PC-3 (cell line): ENCODE data around the gene SLC15A3. TPM values are rescaled to one million over a fixed set of nuclear protein-coding genes. Genes with fewer than 3 reads are reported as not detected.
A peak's percentile ranks its signal among the peaks of the same experiment; 100 is the strongest.

Experiments used
- ATAC-seq: fragments of 200-7000 bp; cut with Tn5 transposase; 2 replicates; pipeline ENCODE4 v1.9.1; 2020; ENCODE audit warnings: mild to moderate bottlenecking, moderate library complexity
- BruUV-seq: library from RNA; stranded (reverse); fragments of 400-500 nt; replicated peaks from 2 replicates; lab custom pipeline; 2021; lab: Mats Ljungman, UMichigan
- CTCF ChIA-PET: fragments of 300-600 bp; sonication (Branson Sonifier 250); formaldehyde crosslinking; loops from one replicate; lab custom pipeline; 2022; ENCODE audit warnings: antibody characterized with exemption; lab: Charles Lee
- POLR2A ChIA-PET: fragments of 300-600 bp; sonication (Branson Sonifier 250); formaldehyde crosslinking; loops from one replicate; lab custom pipeline; 2022; ENCODE audit warnings: antibody characterized with exemption; ENCODE audit not compliant: unreplicated experiment; lab: Charles Lee
- DNase-seq: peaks from one replicate; pipeline ENCODE4 v3.0.0-alpha.2; 2015
- H2AFZ ChIP-seq: fragments of 300-600 bp; sonication (generic); 2 replicates; pipeline ENCODE4 v1.6.0; 2016; ENCODE audit warnings: antibody characterized with exemption, low read length
- H3F3A ChIP-seq: fragments of 300-600 bp; sonication (generic); one replicate; pipeline ENCODE4 v1.6.0; 2017; ENCODE audit warnings: antibody characterized with exemption, low read length, control low read depth, mild to moderate bottlenecking; ENCODE audit not compliant: unreplicated experiment
- H3K27ac ChIP-seq: fragments of 300-600 bp; sonication (generic); 2 replicates; pipeline ENCODE4 v1.5.1; 2016; ENCODE audit warnings: mild to moderate bottlenecking, low read length
- H3K27me3 ChIP-seq: fragments of 300-600 bp; sonication (generic); 2 replicates; pipeline ENCODE4 v1.6.1; 2016; ENCODE audit warnings: low read length, mixed read lengths
- H3K36me3 ChIP-seq: fragments of 300-600 bp; sonication (generic); 2 replicates; pipeline ENCODE4 v1.6.1; 2016; ENCODE audit warnings: low read depth, mixed run types, low read length, mixed read lengths
- H3K4me1 ChIP-seq: fragments of 300-600 bp; sonication (generic); 2 replicates; pipeline ENCODE4 v1.5.1; 2016; ENCODE audit warnings: low read length; ENCODE audit not compliant: insufficient read depth
- H3K4me2 ChIP-seq: fragments of 300-600 bp; sonication (generic); 2 replicates; pipeline ENCODE4 v1.6.0; 2016; ENCODE audit warnings: low read length
- H3K4me3 ChIP-seq: fragments of 300-600 bp; sonication (generic); 2 replicates; pipeline ENCODE4 v1.5.1; 2016; ENCODE audit warnings: mild to moderate bottlenecking, low read length, mixed read lengths
- H3K79me2 ChIP-seq: fragments of 300-600 bp; sonication (generic); 2 replicates; pipeline ENCODE4 v1.6.1; 2017; ENCODE audit warnings: low read length, mixed read lengths
- H3K9ac ChIP-seq: fragments of 300-600 bp; sonication (generic); 2 replicates; pipeline ENCODE4 v1.6.0; 2016; ENCODE audit warnings: mild to moderate bottlenecking, low read length
- H3K9me2 ChIP-seq: fragments of 300-600 bp; sonication (generic); replicated peaks from 2 replicates; pipeline ENCODE4 v1.6.1; 2016; ENCODE audit warnings: mixed run types, low read length, mixed read lengths
- H3K9me3 ChIP-seq: fragments of 300-600 bp; sonication (generic); 2 replicates; pipeline ENCODE4 v1.6.1; 2016; ENCODE audit warnings: low read length, mixed read lengths
- H4K20me1 ChIP-seq: fragments of 300-600 bp; sonication (generic); 2 replicates; pipeline ENCODE4 v1.6.1; 2016; ENCODE audit warnings: low read length, mixed read lengths
- CTCF ChIP-seq: fragments of 300-600 bp; sonication (generic); conservative IDR thresholded peaks from 2 replicates; pipeline ENCODE4 v1.5.1; 2017; ENCODE audit warnings: antibody characterized with exemption, low read depth, mild to moderate bottlenecking, low read length
- EZH2 ChIP-seq: fragments of 300-600 bp; sonication (generic); IDR thresholded peaks from one replicate; pipeline ENCODE4 v1.6.1; 2017; ENCODE audit warnings: antibody characterized with exemption, mild to moderate bottlenecking, low read length; ENCODE audit not compliant: unreplicated experiment
- EZH2phosphoT487 ChIP-seq: fragments of 300-600 bp; sonication (generic); IDR thresholded peaks from 2 replicates; pipeline ENCODE4 v1.6.1; 2018; ENCODE audit warnings: mild to moderate bottlenecking, antibody characterized with exemption, low read length, borderline replicate concordance
- intact Hi-C: fragments of 100-400 bp; cut with micrococcal nuclease; formaldehyde crosslinking; loops from 2 replicates; pipeline ENCODE4 v1.9.0; 2023
- total RNA-seq: library from RNA; depleted of rRNA; stranded (reverse); fragments of >200 nt; gene quantifications from 2 replicates; pipeline ENCODE4 v1.2.3, GENCODE V29; 2014

Gene SLC15A3
- total RNA-seq, 1 experiment from 2014 or later, result not detected

- no peaks in the 10 kb centered on the region for H3K27me3 ChIP-seq
- no peak for ATAC-seq
- H2AFZ ChIP-seq, result no peak overlapping the region
- H3F3A ChIP-seq, result peaks cover 7% of the 10 kb centered on the region
- ChIA-PET POLR2A (no interaction called here), CTCF (interaction anchor here (0.9 kb wide), 1 partner anchor 20 kb away, joined by 4 read pairs; no protein-coding TSS in a partner anchor)
- peaks cover 55% of the 10 kb centered on the region for H3K79me2 ChIP-seq
- no peak overlapping the region for H3K27ac ChIP-seq
- H3K4me2 ChIP-seq, result no peak overlapping the region
- peaks cover 7% of the 10 kb centered on the region for H4K20me1 ChIP-seq
- intact Hi-C loops, result loop anchor here (5.0 kb wide), 1 partner anchor 268 kb away; no protein-coding TSS in a partner anchor
- H3K9me2 ChIP-seq, result no peaks in the 10 kb centered on the region
- H3K4me1 ChIP-seq, result peaks cover 38% of the 10 kb centered on the region
- H3K36me3 ChIP-seq, result peaks cover 27% of the 10 kb centered on the region; the same call in 1 of the 2 replicates
- no TSS peak for BruUV-seq
- DNase-seq, result no peak
- no peak overlapping the region for H3K4me3 ChIP-seq
- H3K9ac ChIP-seq, result no peak overlapping the region
- no peaks in the 10 kb centered on the region for H3K9me3 ChIP-seq
- no peak for TF ChIP-seq EZH2phosphoT487
- TF ChIP-seq CTCF, result no peak
- TF ChIP-seq EZH2, result no peak
These were observed 32.7 kb downstream of the SLC15A3 start for GRCh38 chr11:60919320-60919719.

- ATAC-seq, result no peak
- Histone ChIP-seq H3K9me2 (no peaks in the 10 kb centered on the region), H3K27me3 (no peaks in the 10 kb centered on the region), H3K4me3 (no peak overlapping the region), H3K9me3 (no peaks in the 10 kb centered on the region), H3K27ac (no peak overlapping the region), H4K20me1 (peaks cover 7% of the 10 kb centered on the region), H3K9ac (no peak overlapping the region), H3K4me2 (0 out of 2 replicates have a peak overlapping the region, but pooled peaks have one; percentile 10), H3F3A (peaks cover 7% of the 10 kb centered on the region), H3K36me3 (peaks cover 27% of the 10 kb centered on the region; the same call in 1 of the 2 replicates), H2AFZ (no peak overlapping the region), H3K79me2 (peaks cover 59% of the 10 kb centered on the region), H3K4me1 (peaks cover 36% of the 10 kb centered on the region)
- BruUV-seq, result no TSS peak
- intact Hi-C loops, result loop anchor here (5.0 kb wide), 1 partner anchor 268 kb away; no protein-coding TSS in a partner anchor
- CTCF ChIA-PET, result interaction anchor here (0.9 kb wide), 1 partner anchor 19 kb away, joined by 4 read pairs; no protein-coding TSS in a partner anchor
- POLR2A ChIA-PET, result no interaction called here
- TF ChIP-seq EZH2 (no peak), EZH2phosphoT487 (no peak)
- DNase-seq, result peak; percentile 40
These were observed 33.1 kb downstream of the SLC15A3 start for GRCh38 chr11:60918939-60919265.

GRCh38 chr11:60918251-60918938 is 33.6 kb downstream of the SLC15A3 start:
- no peaks in the 10 kb centered on the region for H3K27me3 ChIP-seq
- ChIA-PET POLR2A (no interaction called here), CTCF (interaction anchor here (0.9 kb wide), 1 partner anchor 19 kb away, joined by 4 read pairs; no protein-coding TSS in a partner anchor)
- ATAC-seq (no peak), DNase-seq (no peak)
- H3K4me2 ChIP-seq, result peak overlapping the region; percentile 10; the same call in 1 of the 2 replicates
- H3K4me1 ChIP-seq, result peaks cover 32% of the 10 kb centered on the region
- TF ChIP-seq CTCF, result no peak
- no peak for TF ChIP-seq EZH2
- TF ChIP-seq EZH2phosphoT487, result no peak
- no peaks in the 10 kb centered on the region for H3K9me2 ChIP-seq
- peaks cover 7% of the 10 kb centered on the region for H3F3A ChIP-seq
- H3K79me2 ChIP-seq, result peaks cover 61% of the 10 kb centered on the region
- no peak overlapping the region for H3K9ac ChIP-seq
- no peak overlapping the region for H2AFZ ChIP-seq
- BruUV-seq, result no TSS peak
- H4K20me1 ChIP-seq, result peaks cover 7% of the 10 kb centered on the region
- no peak overlapping the region for H3K27ac ChIP-seq
- H3K4me3 ChIP-seq, result no peak overlapping the region
- peaks cover 27% of the 10 kb centered on the region; the same call in 1 of the 2 replicates for H3K36me3 ChIP-seq
- intact Hi-C loops, result loop anchor here (5.0 kb wide), 1 partner anchor 269 kb away; no protein-coding TSS in a partner anchor
- H3K9me3 ChIP-seq, result no peaks in the 10 kb centered on the region
